HPDE6-E6E7 (cell line): ENCODE data around the gene VEGFA.

Experiments used
- DNase-seq: peaks from one replicate; pipeline ENCODE4 v3.0.0; 2011; ENCODE audit warnings: missing footprints; ENCODE audit errors: extremely low spot score

The VEGFA gene

DNA sequence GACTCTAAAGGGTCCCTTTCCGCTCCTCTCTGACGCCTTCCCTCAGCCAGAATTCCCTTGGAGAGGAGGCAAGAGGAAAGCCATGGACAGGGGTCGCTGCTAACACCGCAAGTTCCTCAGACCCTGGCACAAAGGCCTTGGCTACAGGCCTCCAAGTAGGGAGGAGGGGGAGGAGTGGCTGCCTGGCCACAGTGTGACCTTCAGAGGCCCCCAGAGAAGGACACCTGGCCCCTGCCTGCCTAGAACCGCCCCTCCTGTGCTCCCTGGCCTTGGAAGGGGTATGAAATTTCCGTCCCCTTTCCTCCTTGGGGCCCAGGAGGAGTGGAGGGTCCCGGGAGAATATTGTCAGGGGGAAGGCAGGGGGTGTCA, 2.7 kb downstream of the VEGFA start:
- no peak for DNase-seq

GRCh38 chr6:43773050-43773979, 3.3 kb downstream of the VEGFA start:
- DNase-seq, result peak; percentile 89

GRCh38 chr6:43773980-43774775, 4.2 kb downstream of the VEGFA start:
- DNase-seq, result no peak

GRCh38 chr6:43774776-43775534, 4.9 kb downstream of the VEGFA start:
- peak; percentile 84 for DNase-seq

GRCh38 chr6:43775535-43775885, 5.5 kb downstream of the VEGFA start:
- no peak for DNase-seq

DNA sequence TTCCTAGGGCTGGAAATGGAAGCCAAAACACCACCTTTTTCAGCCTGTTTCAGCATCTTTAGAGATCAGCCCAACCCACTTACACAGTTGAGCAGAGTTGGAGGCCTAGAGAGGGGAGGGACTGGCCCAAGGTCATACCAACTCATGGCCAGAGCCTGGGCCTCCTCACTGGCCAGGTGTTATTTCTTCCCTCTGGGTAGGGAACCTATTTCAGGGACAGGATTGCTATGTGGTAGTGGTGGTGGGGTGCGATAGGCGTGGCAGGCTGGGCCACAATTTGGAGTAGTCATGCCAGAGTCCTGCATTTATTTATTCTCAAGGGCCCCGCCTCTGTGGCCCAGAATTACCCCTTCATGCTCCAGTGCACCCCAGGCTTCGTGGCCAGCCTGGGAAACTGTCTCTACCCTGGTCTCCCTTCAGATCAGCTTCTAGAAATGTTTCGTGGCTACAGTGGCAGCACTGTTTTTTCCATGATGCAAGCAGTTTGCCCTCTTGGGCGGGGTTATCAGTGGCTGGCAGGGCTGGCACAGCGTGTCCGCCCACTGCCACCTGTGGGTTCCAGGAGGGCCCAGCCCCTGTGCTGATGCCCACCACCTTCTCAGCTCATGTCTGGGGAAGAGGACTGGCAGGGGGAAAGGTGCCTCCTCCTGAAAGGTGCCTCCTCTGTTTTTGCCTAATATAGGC, 6.2 kb downstream of the VEGFA start:
- no peak for DNase-seq

DNA sequence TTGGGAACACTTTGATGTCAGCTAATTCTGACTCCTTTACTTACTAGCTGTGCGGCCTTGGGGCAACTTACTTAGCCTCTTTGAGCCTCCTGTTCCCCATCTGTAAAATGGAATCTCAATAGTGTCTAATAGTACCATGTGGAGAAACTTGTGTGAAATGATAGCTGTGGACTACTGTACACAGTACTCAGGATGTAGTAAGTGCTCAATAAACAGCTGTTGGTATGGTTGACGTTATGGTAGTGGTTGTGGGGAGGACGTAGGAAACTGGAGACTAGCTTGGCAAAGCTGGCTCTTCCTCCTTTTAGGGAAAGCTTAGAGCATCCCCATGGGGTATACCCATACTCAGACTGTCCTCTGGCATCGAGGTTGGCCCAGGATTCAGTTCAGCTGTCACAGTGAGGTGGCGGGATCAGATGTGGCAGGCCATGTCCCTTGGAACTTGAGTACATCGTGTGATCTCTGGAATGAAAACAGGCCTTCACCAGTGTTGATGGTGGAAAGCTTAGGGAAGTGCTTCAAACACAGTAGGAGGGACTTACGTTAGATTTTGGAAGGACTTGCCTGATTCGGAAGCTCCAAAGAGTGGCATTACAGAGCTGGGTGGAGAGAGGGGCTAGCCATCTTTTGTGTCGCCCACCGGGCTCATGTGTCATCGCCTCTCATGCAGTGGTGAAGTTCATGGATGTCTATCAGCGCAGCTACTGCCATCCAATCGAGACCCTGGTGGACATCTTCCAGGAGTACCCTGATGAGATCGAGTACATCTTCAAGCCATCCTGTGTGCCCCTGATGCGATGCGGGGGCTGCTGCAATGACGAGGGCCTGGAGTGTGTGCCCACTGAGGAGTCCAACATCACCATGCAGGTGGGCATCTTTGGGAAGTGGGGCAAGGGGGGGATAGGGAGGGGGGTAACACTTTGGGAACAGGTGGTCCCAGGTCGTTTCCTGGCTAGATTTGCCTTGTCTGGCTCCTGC, 7.1 kb downstream of the VEGFA start:
- DNase-seq, result no peak

DNA sequence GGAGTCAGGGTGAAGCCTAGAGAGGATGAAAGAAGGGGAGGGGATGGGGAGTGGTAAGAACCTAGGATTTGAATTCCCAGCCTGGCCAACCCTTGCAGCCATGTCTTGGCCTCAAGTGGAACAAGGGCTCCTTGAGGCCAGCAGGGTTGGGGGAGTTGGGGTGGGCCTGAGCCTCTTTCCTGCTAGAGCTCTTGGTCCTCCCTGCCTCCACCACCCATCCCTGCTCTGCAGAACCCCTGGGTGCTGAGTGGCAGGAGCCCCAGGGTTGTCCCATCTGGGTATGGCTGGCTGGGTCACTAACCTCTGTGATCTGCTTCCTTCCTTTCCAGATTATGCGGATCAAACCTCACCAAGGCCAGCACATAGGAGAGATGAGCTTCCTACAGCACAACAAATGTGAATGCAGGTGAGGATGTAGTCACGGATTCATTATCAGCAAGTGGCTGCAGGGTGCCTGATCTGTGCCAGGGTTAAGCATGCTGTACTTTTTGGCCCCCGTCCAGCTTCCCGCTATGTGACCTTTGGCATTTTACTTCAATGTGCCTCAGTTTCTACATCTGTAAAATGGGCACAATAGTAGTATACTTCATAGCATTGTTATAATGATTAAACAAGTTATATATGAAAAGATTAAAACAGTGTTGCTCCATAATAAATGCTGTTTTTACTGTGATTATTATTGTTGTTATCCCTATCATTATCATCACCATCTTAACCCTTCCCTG, 8.3 kb downstream of the VEGFA start:
- DNase-seq, result no peak

DNA sequence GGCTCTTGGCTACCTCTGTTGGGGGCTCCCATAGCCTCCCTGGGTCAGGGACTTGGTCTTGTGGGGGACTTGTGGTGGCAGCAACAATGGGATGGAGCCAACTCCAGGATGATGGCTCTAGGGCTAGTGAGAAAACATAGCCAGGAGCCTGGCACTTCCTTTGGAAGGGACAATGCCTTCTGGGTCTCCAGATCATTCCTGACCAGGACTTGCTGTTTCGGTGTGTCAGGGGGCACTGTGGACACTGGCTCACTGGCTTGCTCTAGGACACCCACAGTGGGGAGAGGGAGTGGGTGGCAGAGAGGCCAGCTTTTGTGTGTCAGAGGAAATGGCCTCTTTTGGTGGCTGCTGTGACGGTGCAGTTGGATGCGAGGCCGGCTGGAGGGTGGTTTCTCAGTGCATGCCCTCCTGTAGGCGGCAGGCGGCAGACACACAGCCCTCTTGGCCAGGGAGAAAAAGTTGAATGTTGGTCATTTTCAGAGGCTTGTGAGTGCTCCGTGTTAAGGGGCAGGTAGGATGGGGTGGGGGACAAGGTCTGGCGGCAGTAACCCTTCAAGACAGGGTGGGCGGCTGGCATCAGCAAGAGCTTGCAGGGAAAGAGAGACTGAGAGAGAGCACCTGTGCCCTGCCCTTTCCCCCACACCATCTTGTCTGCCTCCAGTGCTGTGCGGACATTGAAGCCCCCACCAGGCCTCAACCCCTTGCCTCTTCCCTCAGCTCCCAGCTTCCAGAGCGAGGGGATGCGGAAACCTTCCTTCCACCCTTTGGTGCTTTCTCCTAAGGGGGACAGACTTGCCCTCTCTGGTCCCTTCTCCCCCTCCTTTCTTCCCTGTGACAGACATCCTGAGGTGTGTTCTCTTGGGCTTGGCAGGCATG, 9.2 kb downstream of the VEGFA start:
- no peak for DNase-seq

GRCh38 chr6:43779852-43780236, 9.8 kb downstream of the VEGFA start:
- no peak for DNase-seq

DNA sequence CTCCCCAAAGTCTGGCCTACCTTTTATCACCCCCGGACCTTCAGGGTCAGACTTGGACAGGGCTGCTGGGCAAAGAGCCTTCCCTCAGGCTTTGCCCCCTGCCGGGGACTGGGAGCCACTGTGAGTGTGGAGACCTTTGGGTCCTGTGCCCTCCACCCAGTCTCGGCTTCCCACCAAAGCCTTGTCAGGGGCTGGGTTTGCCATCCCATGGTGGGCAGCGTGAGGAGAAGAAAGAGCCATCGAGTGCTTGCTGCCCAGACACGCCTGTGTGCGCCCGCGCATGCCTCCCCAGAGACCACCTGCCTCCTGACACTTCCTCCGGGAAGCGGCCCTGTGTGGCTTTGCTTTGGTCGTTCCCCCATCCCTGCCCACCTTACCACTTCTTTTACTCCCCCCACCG, 10.3 kb downstream of the VEGFA start:
- DNase-seq, result no peak

GRCh38 chr6:43780941-43781928, 11.2 kb downstream of the VEGFA start:
- DNase-seq, result no peak

GRCh38 chr6:43781941-43782704, 12.1 kb downstream of the VEGFA start:
- no peak for DNase-seq

DNA sequence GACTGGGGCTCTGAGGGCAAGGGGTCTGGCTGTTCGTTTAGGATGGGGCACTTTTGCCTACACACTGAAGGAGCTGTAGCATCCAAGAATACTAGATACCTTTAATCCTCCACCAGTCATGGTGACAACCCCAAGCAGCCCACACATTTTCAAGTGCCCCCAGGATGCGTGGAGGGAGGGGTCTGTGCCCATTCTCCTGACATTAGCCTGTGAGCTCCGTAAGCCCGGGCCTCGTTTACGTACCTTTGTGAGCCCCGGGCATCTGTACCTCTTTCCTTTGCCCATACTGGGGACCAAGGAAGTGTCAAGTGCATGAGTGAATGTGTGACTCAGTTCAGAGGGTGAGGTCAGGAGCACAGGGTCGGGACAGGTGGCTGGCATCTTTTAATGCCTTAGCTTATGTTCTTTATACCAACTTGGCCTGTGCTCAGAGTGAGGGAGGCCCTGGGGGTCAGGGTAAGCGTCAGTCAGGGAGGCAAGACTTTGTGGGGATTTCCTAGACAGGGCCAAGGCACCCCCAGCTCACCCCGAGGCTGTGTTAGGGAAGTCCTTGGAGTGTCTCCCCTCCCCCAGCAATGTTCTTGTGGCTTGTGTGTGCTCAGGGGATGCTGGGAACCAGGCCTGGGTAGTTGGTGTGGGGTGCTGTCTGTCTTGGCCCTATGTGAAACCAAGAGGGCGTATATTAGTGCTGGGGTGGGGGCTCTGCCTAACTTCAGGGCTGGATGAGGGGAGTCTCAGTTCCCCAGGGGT, 12.9 kb downstream of the VEGFA start:
- no peak for DNase-seq

- no peak for DNase-seq
Observed at GRCh38 chr6:43784049-43784855, 14.2 kb downstream of the VEGFA start.
